ENCODE data around the gene KIF6.

GRCh38 chr6:39576556-39577303 is 148.5 kb downstream of the KIF6 start:
- TF ChIP-seq GATA2 (IDR thresholded peaks at IDR 0.05; ENCODE audit: low read depth, low read length) (no peak), GATA3 (IDR thresholded peaks at IDR 0.05; ENCODE audit: low read depth, low read length) (no peak)

All from SH-SY5Y (cell line).